NCI-H345 treated with DMSO at 0.1 percent for 48 hours (cell line): ENCODE measurements around the gene SUFU.

Experiments
- DNase-seq: peaks from one replicate; lab custom pipeline; 2025; ENCODE audit not compliant: unreplicated experiment; lab: John Stamatoyannopoulos, UW

Gene SUFU

DNA sequence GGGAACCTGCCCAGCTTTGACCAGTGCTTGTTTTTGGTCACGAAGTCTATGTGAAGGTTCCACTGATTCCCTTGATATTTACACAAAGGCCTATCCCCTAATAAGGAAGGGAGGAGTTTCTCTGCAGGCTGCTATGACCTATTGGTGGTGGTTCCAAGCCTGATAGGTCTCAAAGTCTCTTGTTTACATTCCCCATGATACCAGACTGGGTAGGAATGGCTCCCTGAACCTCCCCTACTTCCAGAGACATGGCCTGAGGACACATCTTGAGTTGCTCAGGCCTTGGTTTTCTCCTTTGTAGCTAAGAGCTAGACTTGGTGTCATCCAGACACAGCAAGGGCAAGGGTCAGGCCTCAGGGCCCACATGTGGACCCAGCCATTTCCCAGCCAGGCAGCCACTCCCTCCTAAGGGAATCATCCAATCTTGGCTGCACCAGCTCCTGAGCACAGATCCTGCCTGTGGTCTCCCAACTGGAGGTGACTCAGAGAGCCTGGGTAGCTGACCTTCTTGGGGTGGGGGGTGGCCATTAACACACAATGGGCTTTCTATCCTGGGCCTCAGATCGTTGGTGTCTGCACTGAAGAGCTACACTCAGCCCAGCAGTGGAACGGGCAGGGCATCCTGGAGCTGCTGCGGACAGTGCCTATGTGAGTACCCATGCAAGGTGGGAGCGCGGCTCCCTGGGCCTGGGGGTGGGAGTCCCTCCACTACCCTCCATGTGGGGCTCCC lies 89.5 kb downstream of the SUFU start:
- no peak for DNase-seq

DNA sequence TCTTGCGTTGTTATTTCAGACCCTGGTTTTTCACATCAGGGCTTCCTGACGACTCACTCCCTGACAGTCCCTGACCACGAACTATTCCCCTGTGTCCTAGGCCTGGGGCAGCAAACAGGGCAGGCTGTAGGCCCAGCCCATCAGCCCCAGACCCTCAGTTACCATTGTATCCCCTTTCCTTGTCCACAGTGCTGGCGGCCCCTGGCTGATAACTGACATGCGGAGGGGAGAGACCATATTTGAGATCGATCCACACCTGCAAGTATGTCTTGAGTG lies 90.0 kb downstream of the SUFU start:
- DNase-seq: no peak

DNA sequence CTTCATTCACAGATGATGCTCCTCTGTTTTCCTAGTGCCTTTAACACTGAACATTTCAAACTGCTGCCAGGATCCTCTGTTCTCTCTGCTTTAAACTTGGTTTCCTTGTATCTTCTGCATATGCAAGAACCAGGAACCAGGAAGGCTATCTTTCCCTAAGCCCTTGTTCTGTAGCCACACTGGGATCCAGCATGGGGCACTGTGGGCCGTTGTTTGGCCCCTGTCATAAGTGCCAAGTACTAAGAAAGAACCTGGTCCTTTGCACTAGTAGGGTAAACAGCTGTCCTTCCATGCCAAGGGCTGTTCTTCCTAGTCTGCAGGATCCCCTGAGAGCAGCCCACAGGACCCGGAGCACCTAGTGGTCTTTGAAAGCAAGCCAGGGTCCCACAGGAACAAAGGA lies 91.5 kb downstream of the SUFU start:
- DNase-seq: no peak

DNA sequence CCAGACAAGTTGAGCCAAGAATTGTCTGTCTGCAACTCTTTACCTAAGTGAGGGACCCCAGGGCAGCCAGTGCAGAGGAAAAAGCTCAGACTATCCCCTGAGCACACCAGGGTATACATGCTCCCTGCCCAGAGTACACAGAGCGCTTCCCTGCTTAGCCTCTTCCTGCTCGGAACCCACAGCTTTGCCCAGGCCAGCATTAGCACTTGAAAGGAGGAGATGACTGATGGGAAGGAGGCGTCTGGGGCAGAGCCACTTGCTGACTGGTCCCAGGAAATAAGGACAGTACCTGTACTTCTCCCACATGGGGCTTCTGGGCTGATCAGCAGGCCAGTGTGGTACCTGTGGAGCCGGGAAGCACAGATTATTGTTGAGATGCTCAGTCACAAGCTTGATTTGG lies 92.1 kb downstream of the SUFU start:
- DNase-seq: no peak

DNA sequence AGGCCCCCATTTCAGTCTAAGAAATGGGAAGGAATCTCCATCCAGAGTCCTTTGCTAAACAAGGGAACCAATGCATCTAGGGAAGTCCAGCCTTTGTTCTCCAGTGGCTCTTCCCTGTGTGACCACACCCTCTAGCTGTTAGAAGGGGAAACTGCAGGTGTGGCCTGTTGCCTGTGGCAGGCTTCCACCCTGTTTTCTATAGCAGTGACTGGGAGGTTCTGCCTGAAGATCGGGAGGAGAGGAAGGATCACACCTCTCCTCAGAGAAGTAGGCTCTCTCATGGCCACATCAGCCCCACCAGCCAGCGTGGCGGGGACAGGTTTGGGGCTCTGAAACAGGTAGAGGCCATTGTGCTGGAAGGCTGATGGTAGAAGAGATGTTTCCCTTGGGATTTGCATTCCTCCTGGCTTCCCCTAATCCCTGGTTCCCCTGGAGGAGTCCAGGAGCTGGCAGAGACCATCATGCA lies 92.8 kb downstream of the SUFU start:
- DNase-seq: no peak

DNA sequence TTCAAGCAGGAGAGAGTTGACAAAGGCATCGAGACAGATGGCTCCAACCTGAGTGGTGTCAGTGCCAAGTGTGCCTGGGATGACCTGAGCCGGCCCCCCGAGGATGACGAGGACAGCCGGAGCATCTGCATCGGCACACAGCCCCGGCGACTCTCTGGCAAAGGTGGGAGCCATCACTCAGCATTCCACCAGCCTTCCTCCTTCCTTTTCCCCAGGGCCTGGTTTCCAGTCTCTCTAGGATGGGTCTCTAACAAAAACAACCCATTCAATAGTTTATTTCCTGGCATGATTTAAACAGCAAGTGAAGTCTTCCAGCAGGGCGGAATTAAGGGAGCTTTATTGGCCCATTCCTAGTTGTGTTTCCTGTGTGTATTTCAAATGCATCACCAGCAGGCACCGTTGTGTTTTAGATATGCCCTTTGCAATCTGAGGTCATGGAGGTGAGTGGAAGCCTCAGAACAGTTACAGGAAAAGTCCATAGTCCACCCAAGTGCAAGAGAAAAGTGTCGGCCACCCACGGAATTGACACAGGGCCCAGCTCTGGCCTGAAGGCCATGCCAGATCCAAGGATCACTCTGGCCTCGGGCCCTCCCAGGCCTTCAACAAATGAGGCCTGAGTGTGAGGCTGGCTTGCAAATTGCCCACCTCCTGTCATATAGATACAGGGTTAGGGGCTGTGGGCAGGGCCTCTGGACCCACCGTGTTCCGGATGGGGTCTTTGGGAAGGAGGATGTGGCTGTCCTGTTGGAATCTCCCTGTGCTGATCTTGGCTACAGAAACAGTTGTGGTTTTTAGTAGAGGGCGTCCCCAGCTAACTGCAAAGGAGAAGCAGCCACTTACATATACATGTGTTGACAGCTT lies 93.6 kb downstream of the SUFU start:
- DNase-seq: no peak

DNA sequence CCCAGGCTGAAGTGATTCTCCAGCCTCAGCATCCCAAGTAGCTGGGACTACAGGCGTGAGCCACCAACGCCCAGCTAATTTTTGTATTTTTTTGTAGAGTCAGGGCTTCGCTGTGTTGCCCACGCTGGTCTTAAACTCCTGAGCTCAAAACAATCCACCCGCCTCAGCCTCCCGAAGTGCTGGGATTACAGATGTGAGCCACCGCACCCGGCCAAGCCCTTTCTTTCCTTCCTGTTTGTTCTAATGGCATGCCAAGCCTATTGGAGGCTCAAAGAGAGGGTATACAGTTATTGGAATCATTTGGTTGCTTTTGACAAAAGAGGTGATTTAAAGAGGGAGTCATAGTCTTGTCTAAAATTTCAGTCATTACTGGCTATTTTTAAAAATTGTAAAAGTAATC lies 94.5 kb downstream of the SUFU start:
- DNase-seq: no peak

DNA sequence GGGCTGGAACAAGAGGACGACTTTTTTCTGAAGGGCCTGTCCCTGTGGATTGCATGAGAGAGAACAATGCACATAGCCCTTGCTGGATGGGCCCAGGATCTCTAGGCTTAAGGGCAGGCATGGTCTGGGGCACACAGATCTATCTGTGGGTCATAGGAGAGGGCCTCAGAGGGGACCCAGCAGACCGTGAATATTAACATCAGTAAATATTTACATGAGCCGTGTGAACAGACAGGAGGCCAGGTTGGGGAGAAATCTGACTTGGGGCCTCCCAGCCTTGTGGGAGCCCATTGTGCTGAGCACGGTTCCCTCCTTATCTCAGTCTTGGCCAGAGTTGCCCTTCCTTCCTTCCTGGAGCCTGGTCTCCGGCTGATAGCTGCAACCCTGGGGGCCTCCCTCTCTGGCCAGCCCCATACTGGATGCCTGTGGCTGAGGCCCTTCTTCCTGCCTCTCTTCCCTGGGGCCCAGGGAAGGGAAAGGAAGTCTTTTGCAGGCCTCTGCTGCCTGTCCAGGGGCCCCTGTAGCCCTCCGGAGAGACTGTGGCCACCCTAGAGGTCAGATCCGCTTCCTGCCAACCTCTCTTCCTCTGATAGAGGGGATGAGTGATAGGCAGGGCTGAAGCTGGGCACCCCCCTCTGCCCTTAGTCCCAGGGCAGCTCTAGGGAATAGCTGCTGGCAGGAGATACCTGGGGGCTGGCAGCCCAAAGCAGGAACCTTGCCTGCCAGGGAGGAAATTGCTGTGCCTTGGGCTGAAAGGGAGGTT lies 96.0 kb downstream of the SUFU start:
- no peak for DNase-seq

DNA sequence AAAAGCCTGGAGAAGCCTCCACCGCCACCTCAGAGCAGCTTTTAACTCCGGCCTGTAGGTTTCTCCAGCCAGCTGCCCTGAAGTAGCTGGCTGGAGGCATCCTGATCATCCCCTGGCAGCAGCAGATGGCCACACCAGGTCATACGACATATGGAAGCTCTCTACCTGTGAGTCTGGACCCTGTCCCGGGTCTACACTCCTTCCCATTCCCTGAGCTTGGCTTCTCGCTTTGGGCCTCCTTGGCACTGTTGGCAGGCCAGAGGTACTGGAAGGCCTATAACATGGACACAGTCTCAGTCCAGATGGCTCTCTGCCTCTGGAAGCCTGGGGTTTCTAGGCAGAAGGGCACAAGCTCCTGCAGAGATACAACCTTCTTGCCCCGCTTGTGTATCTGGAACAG lies 97.0 kb downstream of the SUFU start:
- DNase-seq: no peak

DNA sequence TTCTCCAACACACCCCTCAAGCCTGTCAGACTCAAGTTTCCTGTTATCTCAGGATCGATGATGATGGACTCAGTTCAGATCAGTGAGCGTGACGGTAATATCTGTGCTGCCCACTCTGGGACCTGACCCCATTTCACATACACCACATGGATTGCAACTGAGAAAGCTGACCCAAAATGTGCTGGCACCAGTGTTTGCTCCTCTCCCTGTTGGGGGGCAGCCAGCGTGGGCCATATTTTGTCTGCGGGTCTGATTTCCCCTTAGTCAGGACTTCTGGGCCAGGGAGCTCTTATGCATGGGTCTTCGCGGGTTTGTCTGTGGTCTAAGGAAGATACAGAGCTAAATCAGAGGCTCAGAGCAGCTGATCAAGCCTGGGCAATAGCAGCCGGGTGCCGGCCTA lies 97.9 kb downstream of the SUFU start:
- DNase-seq: no peak

DNA sequence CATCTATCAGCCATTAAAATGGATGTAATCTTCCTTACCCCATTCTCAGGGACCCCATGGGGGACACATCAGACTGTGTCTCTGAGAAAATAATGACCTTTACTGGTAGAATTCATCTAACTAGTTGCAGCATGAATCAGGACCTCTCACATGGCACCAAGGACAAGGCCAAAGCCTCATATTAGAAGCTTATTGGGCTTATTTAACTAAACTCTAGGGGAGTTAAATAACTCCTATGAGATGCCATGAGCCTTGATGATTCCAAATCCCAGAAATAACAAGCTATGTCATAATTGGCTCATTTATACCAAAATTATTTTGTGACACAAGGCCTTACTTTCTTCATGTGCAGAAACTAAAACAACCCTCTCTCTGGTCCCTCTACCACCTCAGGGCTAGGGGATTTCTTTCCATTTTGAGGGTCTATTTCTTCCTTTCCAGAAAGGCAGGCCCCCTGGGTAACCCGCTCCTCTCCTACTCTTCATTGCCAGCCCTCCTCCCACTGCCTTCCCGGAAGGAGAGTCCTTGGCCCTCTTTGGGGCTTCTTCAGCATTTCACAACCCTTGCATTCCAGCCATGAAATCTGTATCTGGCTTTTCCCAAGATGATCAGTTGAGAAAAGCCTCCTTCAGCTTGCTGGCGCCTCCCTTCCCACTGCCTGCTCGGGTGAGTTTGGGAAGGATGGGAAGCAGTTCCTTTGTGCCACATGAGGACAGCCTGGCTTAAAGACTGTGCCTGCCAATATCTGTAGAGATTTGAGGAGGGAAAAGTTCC lies 98.7 kb downstream of the SUFU start:
- no peak for DNase-seq

DNA sequence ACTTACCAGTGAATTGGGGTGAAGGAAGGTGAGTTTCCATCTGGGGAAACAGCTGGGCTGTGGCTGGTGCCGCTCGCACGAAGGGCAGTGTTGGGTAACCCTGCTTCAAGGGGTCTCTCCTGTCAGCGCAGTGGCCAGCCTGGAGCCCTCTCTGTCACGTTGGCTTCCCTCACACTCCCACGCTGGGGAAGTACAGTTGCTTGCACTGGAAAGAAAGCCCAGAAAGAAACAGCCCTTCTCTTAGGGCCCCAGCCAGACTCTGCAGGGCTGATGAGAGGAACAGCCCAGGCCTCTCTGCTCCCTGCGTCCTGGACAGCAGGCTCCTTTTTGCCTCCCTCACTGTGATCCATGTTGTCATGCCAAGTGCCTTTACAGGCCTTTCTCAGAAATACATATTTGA lies 100.2 kb downstream of the SUFU start:
- DNase-seq: no peak

DNA sequence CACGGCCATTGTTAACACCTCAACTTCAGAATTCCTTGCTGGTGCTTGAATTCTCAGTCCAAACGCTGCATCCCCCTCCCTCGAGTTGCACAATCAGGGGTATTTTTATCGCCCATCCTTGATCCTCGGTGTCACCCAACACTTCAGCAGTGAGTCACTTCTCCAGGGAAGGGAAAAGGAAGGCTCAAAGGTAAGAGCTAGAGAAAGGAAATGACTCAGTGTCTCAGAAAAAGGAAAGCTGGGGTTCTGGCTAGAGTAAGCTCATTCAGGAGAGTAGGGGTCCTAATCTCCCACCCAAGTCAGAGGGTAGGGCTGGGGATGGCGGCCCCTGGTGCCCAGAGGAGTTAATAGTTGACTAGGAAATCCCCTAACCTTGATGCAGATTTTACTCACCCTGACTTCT lies 100.7 kb downstream of the SUFU start:
- no peak for DNase-seq

DNA sequence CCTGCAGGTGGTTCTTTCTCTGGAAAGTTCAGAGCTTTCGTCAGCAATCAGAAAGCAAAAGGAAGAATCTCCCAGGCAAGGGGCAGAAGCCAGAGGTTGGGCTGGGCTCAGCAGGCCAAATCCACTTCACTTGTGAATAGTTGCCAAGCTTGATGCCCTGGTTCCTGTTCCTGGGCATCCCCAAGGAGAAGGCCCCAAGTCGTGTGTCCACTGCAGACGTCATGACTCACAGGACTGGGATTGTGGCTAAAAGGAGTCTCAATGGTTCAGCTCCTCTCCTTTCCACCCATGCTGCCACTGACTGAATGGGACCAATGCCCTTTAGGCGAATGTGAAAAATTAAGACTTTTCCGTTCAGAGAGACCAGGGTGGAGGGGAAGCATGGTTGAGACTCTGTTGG lies 101.9 kb downstream of the SUFU start:
- DNase-seq: no peak

DNA sequence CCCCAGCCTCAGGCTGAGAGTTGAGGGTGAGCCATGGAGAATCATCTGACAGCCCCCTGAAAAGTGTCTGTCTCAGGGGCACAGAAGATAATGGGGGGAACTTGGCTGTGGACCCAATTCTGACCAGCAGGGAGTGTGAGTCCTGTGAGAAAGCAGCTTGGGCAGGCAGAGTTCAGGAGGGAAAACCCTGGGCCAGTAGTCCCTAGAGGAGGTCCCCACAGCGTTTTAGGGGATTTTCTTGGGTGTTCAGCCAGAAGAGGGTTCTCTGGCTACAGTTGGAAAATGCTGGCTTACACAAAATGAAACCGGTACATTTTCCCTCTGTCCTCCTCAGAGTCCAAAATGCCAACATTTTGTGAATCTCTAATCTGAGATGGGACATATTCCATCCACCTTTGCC lies 104.7 kb downstream of the SUFU start:
- DNase-seq: no peak

DNA sequence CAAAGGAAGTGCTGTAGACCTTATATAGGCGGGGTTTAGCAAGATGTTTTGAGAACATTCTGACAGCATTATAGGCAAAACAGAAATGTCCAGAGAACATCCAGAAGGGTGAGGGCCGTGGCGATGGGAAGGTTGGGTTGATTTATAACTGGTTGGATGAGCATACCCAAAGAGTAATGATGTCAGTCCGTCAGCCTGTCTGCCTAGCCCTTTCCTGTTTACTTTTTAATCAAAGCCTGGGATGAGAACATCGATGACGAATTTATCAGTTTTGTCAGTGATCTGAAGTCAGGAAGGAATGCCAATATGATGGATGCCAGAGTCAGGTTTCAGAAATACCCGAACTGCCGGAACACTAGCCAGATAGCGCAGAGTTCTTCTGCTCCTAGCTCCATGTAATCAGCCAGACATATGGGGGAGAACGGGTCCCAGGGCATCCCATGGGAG lies 106.7 kb downstream of the SUFU start:
- DNase-seq: no peak

DNA sequence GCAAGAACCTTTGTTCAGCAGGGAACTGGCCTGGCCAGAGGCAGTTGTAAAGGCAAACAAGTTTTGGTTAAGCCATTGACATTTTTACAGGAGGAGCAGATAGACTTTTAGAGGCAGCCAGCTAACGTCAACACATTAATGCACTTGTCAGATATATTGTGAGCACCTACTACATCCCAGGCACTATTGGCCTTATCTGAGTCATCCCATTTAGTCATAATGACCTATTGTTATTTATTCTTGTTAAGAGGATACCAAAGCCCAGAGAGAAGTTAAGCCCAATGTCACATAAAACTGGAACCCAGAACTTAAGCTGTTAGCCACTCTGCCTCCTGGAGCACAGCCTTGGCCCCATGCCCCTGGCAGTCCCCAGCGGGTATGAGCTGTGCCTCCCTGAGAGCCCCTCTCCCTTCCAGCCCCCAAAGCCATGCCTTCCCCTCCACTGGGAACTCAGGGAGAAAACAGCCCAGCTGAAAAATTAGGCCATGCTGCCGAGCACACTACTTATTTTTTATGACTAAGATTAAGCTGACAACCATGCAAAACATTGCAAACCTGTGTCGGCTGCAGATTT lies 107.8 kb downstream of the SUFU start:
- no peak for DNase-seq

DNA sequence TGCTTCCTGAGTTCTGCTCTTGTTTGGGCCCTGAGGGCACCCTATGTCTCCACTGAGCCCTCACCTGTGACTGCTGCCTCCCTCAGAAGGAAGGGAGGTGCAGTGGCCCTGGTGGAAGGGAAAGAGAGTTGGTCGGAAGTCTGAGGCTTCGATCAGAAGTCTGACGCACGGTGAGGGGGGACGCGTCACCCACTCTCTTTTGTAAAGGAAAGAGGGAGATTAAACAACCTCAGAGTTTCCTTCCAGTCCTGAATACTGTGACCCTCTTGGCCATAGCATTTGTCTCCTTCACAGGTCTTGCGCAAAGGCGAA lies 109.1 kb downstream of the SUFU start:
- DNase-seq: no peak

DNA sequence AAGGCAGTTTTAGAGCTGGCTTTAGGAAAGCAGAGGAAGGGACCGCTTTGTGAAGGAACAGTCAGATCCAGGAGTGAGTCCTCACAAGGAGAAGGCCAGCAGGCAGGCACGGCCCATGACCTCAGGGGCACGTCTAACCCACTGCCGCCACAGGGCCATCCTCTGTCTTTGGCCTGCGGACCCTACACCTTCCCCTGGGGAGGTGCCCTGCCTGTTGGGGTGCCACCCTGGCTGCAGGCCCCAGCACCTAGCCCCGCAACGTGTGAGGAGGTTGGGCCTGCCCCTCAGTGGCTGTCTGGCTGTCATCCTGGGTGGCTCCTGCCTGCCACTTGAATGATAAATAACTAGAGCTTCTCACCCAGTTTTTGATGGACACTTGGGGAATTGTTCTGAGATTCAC lies 109.5 kb downstream of the SUFU start:
- DNase-seq: no peak

DNA sequence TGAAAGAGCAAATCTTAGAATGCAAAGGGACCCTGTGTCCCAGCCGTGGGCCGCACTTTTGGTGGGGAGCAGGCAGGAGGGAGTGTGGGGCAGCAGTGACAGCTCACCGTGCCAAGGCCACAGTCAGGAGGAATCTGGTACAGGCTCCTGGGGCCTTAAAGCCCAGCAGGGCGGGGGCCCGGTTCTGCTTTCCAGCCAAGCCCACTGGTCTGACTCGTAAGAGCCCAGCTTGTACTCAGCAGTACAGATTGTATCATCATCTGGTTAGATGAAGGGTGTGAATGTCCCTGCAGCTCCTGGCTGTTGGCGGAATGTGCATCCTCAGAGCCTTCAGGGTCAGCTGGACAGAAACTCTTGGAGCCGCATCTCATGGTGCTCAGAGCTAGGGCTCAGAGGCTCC lies 110.0 kb downstream of the SUFU start:
- no peak for DNase-seq

DNA sequence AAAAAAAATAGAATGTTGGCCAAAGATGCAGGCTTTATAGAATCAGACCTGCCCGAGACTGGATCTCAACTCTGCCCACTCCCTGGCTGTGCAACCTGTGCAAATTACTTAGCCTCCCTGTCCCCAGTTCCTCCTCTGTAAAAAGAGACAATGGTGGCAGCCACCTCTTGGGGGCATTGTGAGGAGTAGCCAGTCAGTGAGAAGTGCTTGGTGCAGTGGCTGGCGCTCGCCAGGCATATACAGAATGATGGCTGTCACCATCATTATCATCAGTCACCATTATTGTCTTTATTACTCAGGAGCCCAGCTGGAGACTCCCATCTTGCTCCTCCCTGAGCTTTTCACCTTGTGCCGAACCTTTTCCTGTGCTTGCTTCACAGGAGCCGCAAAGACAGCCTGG lies 111.1 kb downstream of the SUFU start:
- DNase-seq: no peak
